ENCODE results near the gene CD1B. TPM values are rescaled to one million over a fixed set of nuclear protein-coding genes. Genes with fewer than 3 reads are reported as not detected.
"Not testable (repeated sequence)": the region's sequence is repeated elsewhere in the genome, so short reads cannot be mapped to it uniquely, and the experiment has no call there.

CD1B gene
- total RNA-seq, 1 donor from 2014 or later = not detected

DNA sequence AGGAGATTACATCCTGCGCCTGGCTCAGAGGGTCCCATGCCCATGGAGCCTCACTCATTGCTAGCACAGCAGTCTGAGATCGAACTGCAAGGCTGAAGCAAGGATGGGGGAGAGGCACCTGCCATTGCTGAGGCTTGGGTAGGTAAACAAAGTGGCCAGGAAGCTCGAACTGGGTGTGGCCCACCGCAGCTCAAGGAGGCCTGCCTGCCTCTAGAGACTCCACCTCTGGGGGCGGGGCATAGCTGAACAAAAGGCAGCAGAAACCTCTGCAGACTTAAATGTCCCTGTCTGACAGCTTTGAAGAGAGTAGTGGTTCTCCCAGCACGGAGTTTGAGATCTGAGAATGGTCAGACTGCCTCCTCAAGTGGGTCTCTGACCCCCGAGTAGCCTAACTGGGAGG, 5.1 kb upstream of the CD1B start:
- H3K27me3 Mint-ChIP-seq (ENCODE audit: low read depth, unreplicated experiment); H3K27ac ChIP-seq (ENCODE audit: low read depth, low read length); H3K4me3 ChIP-seq (ENCODE audit: insufficient read depth, low read depth, low read length); H3K4me3 Mint-ChIP-seq (ENCODE audit: unreplicated experiment); H3K9me3 ChIP-seq (ENCODE audit: insufficient read depth, low read depth, low read length); H3K27me3 ChIP-seq (ENCODE audit: insufficient read depth, low read length); H3K4me2 ChIP-seq (ENCODE audit: low read length); H2AFZ ChIP-seq (ENCODE audit: low read depth, low read length); H3K9ac ChIP-seq (ENCODE audit: low read length); FAIRE-seq; DNase-seq (ENCODE audit: low read depth); H3K79me2 ChIP-seq (ENCODE audit: insufficient read depth, low read length); H4K20me1 ChIP-seq (ENCODE audit: insufficient read depth, low read length); H3K36me3 ChIP-seq (ENCODE audit: insufficient read depth, low read length); H3K27ac Mint-ChIP-seq (ENCODE audit: unreplicated experiment); H3K36me3 Mint-ChIP-seq (ENCODE audit: low read depth, unreplicated experiment); H3K4me1 ChIP-seq (ENCODE audit: insufficient read depth, low read length): not testable (repeated sequence)
- Mint-ChIP-seq H3K9me3 (ENCODE audit: unreplicated experiment) (peaks cover 12% of the 10 kb centered on the region), H3K4me1 (ENCODE audit: low read depth, unreplicated experiment) (peaks cover 17% of the 10 kb centered on the region)

DNA sequence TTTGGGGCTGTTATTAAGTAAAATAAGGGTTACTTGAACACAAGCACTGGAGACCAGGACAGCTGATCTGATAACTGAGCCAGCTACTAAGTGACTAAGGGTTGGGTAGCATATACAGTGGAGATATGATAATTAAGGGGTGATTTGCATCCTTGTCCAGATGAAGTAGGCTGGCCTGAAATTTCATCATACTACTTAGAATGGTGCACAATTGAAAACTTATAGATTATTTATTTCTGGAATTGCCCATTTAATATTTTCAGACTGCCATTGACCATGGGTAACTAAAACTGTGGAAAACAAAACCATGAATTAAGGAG, 3.8 kb upstream of the CD1B start:
- Histone ChIP-seq H3K4me2 (ENCODE audit: low read length) (no peak overlapping the region), H2AFZ (ENCODE audit: low read depth, low read length) (no peak overlapping the region), H3K4me3 (ENCODE audit: insufficient read depth, low read depth, low read length) (no peak overlapping the region), H3K9me3 (ENCODE audit: insufficient read depth, low read depth, low read length) (no peaks in the 10 kb centered on the region), H3K9ac (ENCODE audit: low read length) (no peak overlapping the region), H3K4me1 (ENCODE audit: insufficient read depth, low read length) (no peaks in the 10 kb centered on the region), H4K20me1 (ENCODE audit: insufficient read depth, low read length) (no peaks in the 10 kb centered on the region), H3K27me3 (ENCODE audit: insufficient read depth, low read length) (no peaks in the 10 kb centered on the region), H3K36me3 (ENCODE audit: insufficient read depth, low read length) (no peaks in the 10 kb centered on the region), H3K27ac (ENCODE audit: low read depth, low read length) (no peak overlapping the region), H3K79me2 (ENCODE audit: insufficient read depth, low read length) (no peaks in the 10 kb centered on the region)
- no peak for FAIRE-seq
- Mint-ChIP-seq H3K27me3 (ENCODE audit: low read depth, unreplicated experiment) (no peaks in the 10 kb centered on the region), H3K36me3 (ENCODE audit: low read depth, unreplicated experiment) (no peaks in the 10 kb centered on the region), H3K4me1 (ENCODE audit: low read depth, unreplicated experiment) (peaks cover 17% of the 10 kb centered on the region), H3K9me3 (ENCODE audit: unreplicated experiment) (peaks cover 10% of the 10 kb centered on the region), H3K27ac (ENCODE audit: unreplicated experiment) (peak overlapping the region; percentile 82), H3K4me3 (ENCODE audit: unreplicated experiment) (no peak overlapping the region)
- TF ChIP-seq EZH2 (IDR thresholded peaks at IDR 0.05; ENCODE audit: insufficient read depth, low read length) = no peak
- TF ChIP-seq, protein P1, sequence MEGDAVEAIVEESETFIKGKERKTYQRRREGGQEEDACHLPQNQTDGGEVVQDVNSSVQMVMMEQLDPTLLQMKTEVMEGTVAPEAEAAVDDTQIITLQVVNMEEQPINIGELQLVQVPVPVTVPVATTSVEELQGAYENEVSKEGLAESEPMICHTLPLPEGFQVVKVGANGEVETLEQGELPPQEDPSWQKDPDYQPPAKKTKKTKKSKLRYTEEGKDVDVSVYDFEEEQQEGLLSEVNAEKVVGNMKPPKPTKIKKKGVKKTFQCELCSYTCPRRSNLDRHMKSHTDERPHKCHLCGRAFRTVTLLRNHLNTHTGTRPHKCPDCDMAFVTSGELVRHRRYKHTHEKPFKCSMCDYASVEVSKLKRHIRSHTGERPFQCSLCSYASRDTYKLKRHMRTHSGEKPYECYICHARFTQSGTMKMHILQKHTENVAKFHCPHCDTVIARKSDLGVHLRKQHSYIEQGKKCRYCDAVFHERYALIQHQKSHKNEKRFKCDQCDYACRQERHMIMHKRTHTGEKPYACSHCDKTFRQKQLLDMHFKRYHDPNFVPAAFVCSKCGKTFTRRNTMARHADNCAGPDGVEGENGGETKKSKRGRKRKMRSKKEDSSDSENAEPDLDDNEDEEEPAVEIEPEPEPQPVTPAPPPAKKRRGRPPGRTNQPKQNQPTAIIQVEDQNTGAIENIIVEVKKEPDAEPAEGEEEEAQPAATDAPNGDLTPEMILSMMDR (IDR thresholded peaks at IDR 0.05; ENCODE audit: insufficient read depth, low read depth, low read length) = no peak
- DNase-seq (ENCODE audit: low read depth) = no peak

DNA sequence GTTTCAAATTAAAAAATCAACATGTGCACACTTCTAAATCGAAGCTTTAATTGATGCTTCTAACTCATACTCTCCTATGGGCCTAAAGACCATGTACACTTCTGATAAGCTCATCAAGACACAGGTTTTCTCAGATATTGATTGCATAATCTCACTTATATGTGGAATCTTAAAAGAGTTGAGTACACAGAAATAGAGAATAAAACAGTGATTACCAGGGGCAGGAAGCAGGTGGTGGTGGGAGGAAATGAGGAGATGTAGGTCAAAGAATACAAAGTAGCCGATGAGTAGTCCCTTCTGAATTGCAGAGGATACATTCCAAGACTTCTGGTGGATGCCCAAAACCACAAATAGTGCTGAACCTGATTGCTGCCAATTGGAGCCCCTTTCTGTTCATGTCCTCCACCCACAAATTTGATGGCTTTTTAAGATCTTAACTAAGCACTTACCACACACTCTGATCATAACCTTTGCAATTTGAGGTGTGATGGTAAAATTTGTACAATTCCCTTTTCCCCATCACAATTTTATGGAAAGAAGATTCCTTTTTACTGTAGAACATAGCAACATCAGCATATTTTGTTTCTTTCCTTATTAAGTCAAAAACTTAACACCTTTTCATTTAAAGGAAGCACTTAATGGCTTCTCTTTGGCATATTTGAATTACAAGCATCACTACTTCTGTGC, 3.3 kb upstream of the CD1B start:
- H3K4me2 ChIP-seq (ENCODE audit: low read length) = no peak overlapping the region
- no peak overlapping the region for H3K9ac ChIP-seq (ENCODE audit: low read length)
- no peaks in the 10 kb centered on the region for H3K36me3 ChIP-seq (ENCODE audit: insufficient read depth, low read length)
- DNase-seq (ENCODE audit: low read depth) = no peak
- Mint-ChIP-seq H3K27ac (ENCODE audit: unreplicated experiment) (peak overlapping the region; percentile 82), H3K4me3 (ENCODE audit: unreplicated experiment) (no peak overlapping the region), H3K9me3 (ENCODE audit: unreplicated experiment) (peaks cover 10% of the 10 kb centered on the region), H3K4me1 (ENCODE audit: low read depth, unreplicated experiment) (peaks cover 17% of the 10 kb centered on the region), H3K27me3 (ENCODE audit: low read depth, unreplicated experiment) (no peaks in the 10 kb centered on the region), H3K36me3 (ENCODE audit: low read depth, unreplicated experiment) (no peaks in the 10 kb centered on the region)
- no peaks in the 10 kb centered on the region for H3K9me3 ChIP-seq (ENCODE audit: insufficient read depth, low read depth, low read length)
- no peaks in the 10 kb centered on the region for H3K27me3 ChIP-seq (ENCODE audit: insufficient read depth, low read length)
- no peaks in the 10 kb centered on the region for H4K20me1 ChIP-seq (ENCODE audit: insufficient read depth, low read length)
- H3K4me3 ChIP-seq (ENCODE audit: insufficient read depth, low read depth, low read length) = no peak overlapping the region
- H3K27ac ChIP-seq (ENCODE audit: low read depth, low read length) = no peak overlapping the region
- TF ChIP-seq, protein P1 (IDR thresholded peaks at IDR 0.05; ENCODE audit: insufficient read depth, low read depth, low read length) = no peak
- TF ChIP-seq EZH2 (IDR thresholded peaks at IDR 0.05; ENCODE audit: insufficient read depth, low read length) = no peak
- H3K4me1 ChIP-seq (ENCODE audit: insufficient read depth, low read length) = no peaks in the 10 kb centered on the region
- H3K79me2 ChIP-seq (ENCODE audit: insufficient read depth, low read length) = no peaks in the 10 kb centered on the region
- H2AFZ ChIP-seq (ENCODE audit: low read depth, low read length) = no peak overlapping the region
- no peak for FAIRE-seq
